SK-N-MC (cell line): ENCODE results near the gene ZMYM2.

ENCODE experiments used
- DNase-seq: peaks from one replicate; pipeline ENCODE4 v3.0.0-alpha.2; 2011; ENCODE audit warnings: low read depth, low spot score
- H3K27ac ChIP-seq: fragments of 200-600 bp; sonication (generic); 2 replicates; pipeline ENCODE4 v1.5.1; 2016; ENCODE audit warnings: mixed run types
- H3K36me3 ChIP-seq: fragments of 200-600 bp; sonication (generic); 2 replicates; pipeline ENCODE4 v1.6.1; 2017; ENCODE audit warnings: antibody characterized with exemption, low read length, mixed read lengths; ENCODE audit not compliant: insufficient read depth
- H3K4me3 ChIP-seq: fragments of 200-600 bp; sonication (generic); 2 replicates; pipeline ENCODE4 v1.5.1; 2016
- H3K9ac ChIP-seq: fragments of 200-600 bp; sonication (generic); 2 replicates; pipeline ENCODE4 v1.8.0; 2017; ENCODE audit warnings: mixed run types, mixed read lengths; ENCODE audit not compliant: insufficient read length
- H3K9me3 ChIP-seq: fragments of 200-600 bp; sonication (generic); 2 replicates; pipeline ENCODE4 v1.6.1; 2017; ENCODE audit warnings: low read depth, mild to moderate bottlenecking, antibody characterized with exemption, low read length, moderate library complexity, mixed read lengths
- EZH2 ChIP-seq: fragments of 200-600 bp; sonication (generic); IDR thresholded peaks from one replicate; pipeline ENCODE4 v1.6.1; 2017; ENCODE audit warnings: antibody characterized with exemption
- FOXP2 ChIP-seq: optimal IDR thresholded peaks from 2 replicates; pipeline ENCODE3; 2011; ENCODE audit warnings: mild to moderate bottlenecking, moderate library complexity; ENCODE audit not compliant: insufficient read depth; ENCODE audit errors: extremely low read length, control extremely low read depth
- POLR2AphosphoS5 ChIP-seq: IDR thresholded peaks from 2 replicates; pipeline ENCODE4 v1.6.1; 2012; ENCODE audit warnings: mild to moderate bottlenecking, low read depth, low read length, borderline replicate concordance

Gene ZMYM2

GRCh38 chr13:20132052-20132634 lies 173.6 kb downstream of the ZMYM2 start:
- Histone ChIP-seq H3K9me3 (no peaks in the 10 kb centered on the region), H3K4me3 (no peak overlapping the region)
- no peak for DNase-seq

GRCh38 chr13:20134732-20135131 lies 176.2 kb downstream of the ZMYM2 start:
- Histone ChIP-seq H3K4me3 (no peak overlapping the region), H3K9me3 (no peaks in the 10 kb centered on the region), H3K27ac (no peak overlapping the region), H3K36me3 (no peaks in the 10 kb centered on the region), H3K9ac (no peak overlapping the region)
- TF ChIP-seq FOXP2 (no peak), POLR2AphosphoS5 (no peak), EZH2 (no peak)
- no peak for DNase-seq

More at GRCh38 chr13:20132052-20132634, 173.6 kb downstream of the ZMYM2 start:
- Histone ChIP-seq H3K9ac (no peak overlapping the region), H3K27ac (no peak overlapping the region), H3K36me3 (no peaks in the 10 kb centered on the region)
- TF ChIP-seq POLR2AphosphoS5 = no peak
- no peak for TF ChIP-seq EZH2

- no peaks in the 10 kb centered on the region for H3K36me3 ChIP-seq
- H3K4me3 ChIP-seq = no peak overlapping the region
- no peak for TF ChIP-seq FOXP2
- no peak overlapping the region for H3K9ac ChIP-seq
- H3K9me3 ChIP-seq = no peaks in the 10 kb centered on the region
- DNase-seq = no peak
- H3K27ac ChIP-seq = no peak overlapping the region
Measured at GRCh38 chr13:20136781-20137703, 178.5 kb downstream of the ZMYM2 start.

DNA sequence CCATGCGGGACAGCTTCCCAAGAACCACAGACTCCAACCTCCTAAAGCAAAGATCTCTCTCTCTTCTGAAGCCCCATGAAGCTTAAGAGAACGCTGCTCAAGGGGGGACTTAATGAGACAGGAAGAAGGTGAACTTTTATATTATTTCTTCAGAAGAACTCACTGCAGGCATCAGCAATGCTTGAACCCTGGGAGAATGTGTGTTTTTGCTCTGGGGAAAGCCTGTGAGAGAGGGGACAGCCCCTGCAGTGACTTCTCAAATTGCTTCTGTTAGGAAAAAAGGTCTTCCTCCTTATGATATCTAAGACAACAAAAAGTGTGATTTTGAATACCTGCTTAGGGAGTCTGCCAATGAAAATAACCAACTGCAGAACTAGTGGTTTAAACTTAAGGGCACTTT lies 179.3 kb downstream of the ZMYM2 start:
- no peak overlapping the region for H3K27ac ChIP-seq
- no peak overlapping the region for H3K4me3 ChIP-seq
- H3K9ac ChIP-seq = no peak overlapping the region
- H3K9me3 ChIP-seq = no peaks in the 10 kb centered on the region
- no peaks in the 10 kb centered on the region for H3K36me3 ChIP-seq
- no peak for DNase-seq
- TF ChIP-seq POLR2AphosphoS5 = no peak
- TF ChIP-seq FOXP2 = no peak
- TF ChIP-seq EZH2 = no peak

GRCh38 chr13:20140487-20140886 lies 182.0 kb downstream of the ZMYM2 start:
- Histone ChIP-seq H3K4me3 (no peak overlapping the region), H3K27ac (no peak overlapping the region), H3K9ac (no peak overlapping the region), H3K36me3 (no peaks in the 10 kb centered on the region), H3K9me3 (no peaks in the 10 kb centered on the region)
- no peak for DNase-seq
- no peak for TF ChIP-seq EZH2
- TF ChIP-seq POLR2AphosphoS5 = no peak
- no peak for TF ChIP-seq FOXP2
